H1 (cell line): Measurements from ENCODE around the gene GPR17. TPM values are rescaled to one million over a fixed set of nuclear protein-coding genes. Genes with fewer than 3 reads are reported as not detected.

ENCODE experiments used
- CTCF ChIA-PET: fragments of 300-600 bp; sonication (Branson Sonifier 250); formaldehyde crosslinking; loops from one replicate; lab custom pipeline; 2021; ENCODE audit not compliant: partially characterized antibody; lab: Charles Lee
- POLR2A ChIA-PET: fragments of 300-600 bp; sonication (Branson Sonifier 250); formaldehyde crosslinking; loops from one replicate; lab custom pipeline; 2021; ENCODE audit warnings: inconsistent platforms; ENCODE audit not compliant: partially characterized antibody; lab: Charles Lee
- DNase-seq, 2 experiments: peaks; one replicate each; pipeline versions ENCODE4 v3.0.0 to v3.0.0-alpha.2; 2010 to 2022; ENCODE audit warnings: low spot score in 2 of 2, low read depth in 1 of 2, mixed read lengths in 1 of 2
- FAIRE-seq: peaks from 2 replicates; lab custom pipeline; 2011; peaks lifted over from hg19 to GRCh38; lab: Jason Lieb, UNC
- H2AFZ ChIP-seq: 2 replicates; pipeline ENCODE4 v1.8.1; 2012; ENCODE audit warnings: low read length, inconsistent platforms
- H2AK5ac ChIP-seq: 2 replicates; pipeline ENCODE4 v1.6.1; 2013; ENCODE audit warnings: low read depth, low read length
- H2BK120ac ChIP-seq: replicated peaks from 2 replicates; pipeline ENCODE3; 2013; ENCODE audit warnings: low read depth, low read length, inconsistent platforms
- H2BK12ac ChIP-seq: 2 replicates; pipeline ENCODE4 v1.6.1; 2013; ENCODE audit warnings: low read depth, low read length
- H2BK15ac ChIP-seq: 2 replicates; pipeline ENCODE4 v1.6.1; 2013; ENCODE audit warnings: low read length
- H2BK20ac ChIP-seq: 2 replicates; pipeline ENCODE4 v1.6.1; 2013; ENCODE audit warnings: low read length
- H2BK5ac ChIP-seq: 2 replicates; pipeline ENCODE4 v1.6.1; 2013; ENCODE audit warnings: low read depth, low read length
- H3K14ac ChIP-seq: 2 replicates; pipeline ENCODE4 v1.6.1; 2013; ENCODE audit warnings: inconsistent platforms; ENCODE audit not compliant: insufficient read length
- H3K18ac ChIP-seq: 2 replicates; pipeline ENCODE4 v1.6.1; 2013; ENCODE audit warnings: low read length; ENCODE audit errors: extremely low read depth
- H3K23ac ChIP-seq: 2 replicates; pipeline ENCODE4 v1.6.1; 2013; ENCODE audit warnings: inconsistent platforms; ENCODE audit not compliant: insufficient read length
- H3K23me2 ChIP-seq: 2 replicates; pipeline ENCODE4 v1.6.1; 2013; ENCODE audit warnings: low read depth, low read length
- H3K27ac ChIP-seq: 2 replicates; pipeline ENCODE4 v1.6.1; 2011; ENCODE audit warnings: low read depth, low read length, inconsistent platforms
- H3K27me3 ChIP-seq, 4 experiments: replicated peaks in 1 of 4; 1 replicate in 1 of 4; 2 replicates in 3 of 4; pipeline versions ENCODE4 v1.6.1 to v1.8.1; 2011 to 2013; ENCODE audit warnings: low read length in 3 of 4, mild to moderate bottlenecking in 3 of 4, inconsistent platforms in 2 of 4, mixed read lengths in 2 of 4, moderate library complexity in 1 of 4; ENCODE audit not compliant: control insufficient read depth in 3 of 4, insufficient read depth in 3 of 4; ENCODE audit errors: extremely low read depth in 1 of 4
- H3K36me3 ChIP-seq, 4 experiments: 2 replicates each; pipeline versions ENCODE4 v1.6.1 to v1.8.1; 2011 to 2013; ENCODE audit warnings: mild to moderate bottlenecking in 4 of 4, low read length in 3 of 4, moderate library complexity in 2 of 4, control low read depth in 1 of 4, inconsistent platforms in 1 of 4; ENCODE audit not compliant: insufficient read depth in 4 of 4, control insufficient read depth in 2 of 4
- H3K4ac ChIP-seq: replicated peaks from 2 replicates; pipeline ENCODE3; 2013; ENCODE audit warnings: low read length, low read depth, mixed read lengths, inconsistent platforms; ENCODE audit not compliant: insufficient read length
- H3K4me1 ChIP-seq, 4 experiments: replicated peaks in 1 of 4; 1 replicate in 1 of 4; 2 replicates in 3 of 4; pipeline versions ENCODE4 v1.6.1 to v1.8.1; 2011 to 2013; ENCODE audit warnings: low read length in 3 of 4, inconsistent platforms in 2 of 4, mixed read lengths in 1 of 4; ENCODE audit not compliant: insufficient read depth in 4 of 4, control insufficient read depth in 3 of 4
- H3K4me2 ChIP-seq, 2 experiments: 2 replicates each; pipeline versions ENCODE4 v1.6.1 to v1.8.1; 2011 to 2013; ENCODE audit warnings: low read depth in 2 of 2, low read length in 2 of 2, control low read depth in 1 of 2, inconsistent platforms in 1 of 2, mild to moderate bottlenecking in 1 of 2; ENCODE audit not compliant: insufficient read depth in 1 of 2
- H3K4me3 ChIP-seq, 4 experiments: fragments of 200-600, 300-600 bp in 1 of 4; sonication (generic), shearing (Covaris generic), sonication (Bioruptor Twin) in 1 of 4; 2 replicates each; pipeline versions ENCODE4 v1.5.1 to v1.8.1; 2011 to 2016; ENCODE audit warnings: low read length in 4 of 4, low read depth in 3 of 4, control low read depth in 2 of 4, inconsistent platforms in 2 of 4, mild to moderate bottlenecking in 2 of 4, mixed read lengths in 1 of 4, moderate library complexity in 1 of 4; ENCODE audit not compliant: insufficient read depth in 2 of 4; ENCODE audit errors: extremely low read depth in 1 of 4
- H3K56ac ChIP-seq: replicated peaks from 2 replicates; pipeline ENCODE3; 2013; ENCODE audit warnings: low read depth, mild to moderate bottlenecking, mixed read lengths, low read length, inconsistent platforms; ENCODE audit not compliant: insufficient read length
- H3K79me1 ChIP-seq: 2 replicates; pipeline ENCODE4 v1.6.1; 2013; ENCODE audit warnings: low read depth, low read length, control low read depth
- H3K79me2 ChIP-seq, 2 experiments: 2 replicates each; pipeline versions ENCODE4 v1.6.1 to v1.8.1; 2012 to 2013; ENCODE audit warnings: low read length in 2 of 2, mild to moderate bottlenecking in 2 of 2, inconsistent platforms in 1 of 2; ENCODE audit not compliant: insufficient read depth in 2 of 2, control insufficient read depth in 1 of 2
- H3K9ac ChIP-seq, 4 experiments: replicated peaks in 1 of 4; 1 replicate in 1 of 4; 2 replicates in 3 of 4; pipeline versions ENCODE4 v1.6.1 to v1.8.1; 2011 to 2013; ENCODE audit warnings: low read depth in 3 of 4, low read length in 3 of 4, control low read depth in 2 of 4, mild to moderate bottlenecking in 2 of 4, moderate library complexity in 2 of 4, inconsistent platforms in 1 of 4; ENCODE audit errors: extremely low read depth in 1 of 4
- H3K9me3 ChIP-seq, 2 experiments: 2 replicates each; pipeline versions ENCODE4 v1.6.1 to v1.8.1; 2012 to 2013; ENCODE audit warnings: mild to moderate bottlenecking in 2 of 2, moderate library complexity in 2 of 2, control low read depth in 1 of 2, inconsistent platforms in 1 of 2, low read depth in 1 of 2, low read length in 1 of 2, mixed read lengths in 1 of 2; ENCODE audit not compliant: insufficient read depth in 2 of 2
- H4K20me1 ChIP-seq, 2 experiments: replicated peaks in 1 of 2; 2 replicates each; pipeline versions ENCODE3 to v1.8.1; 2011 to 2013; ENCODE audit warnings: inconsistent platforms in 2 of 2, low read length in 2 of 2, mild to moderate bottlenecking in 1 of 2; ENCODE audit not compliant: insufficient read depth in 2 of 2, control insufficient read depth in 1 of 2
- H4K5ac ChIP-seq: 2 replicates; pipeline ENCODE4 v1.6.1; 2013; ENCODE audit warnings: low read length, low read depth, mixed read lengths, inconsistent platforms; ENCODE audit not compliant: insufficient read length
- H4K8ac ChIP-seq: 2 replicates; pipeline ENCODE4 v1.8.0; 2013; ENCODE audit warnings: mild to moderate bottlenecking, moderate library complexity, low read length, inconsistent platforms; ENCODE audit not compliant: insufficient read depth; ENCODE audit errors: extremely low read depth
- H4K91ac ChIP-seq: replicated peaks from 2 replicates; pipeline ENCODE3; 2013; ENCODE audit warnings: low read length, mixed read lengths, inconsistent platforms; ENCODE audit not compliant: insufficient read length
- BCL11A ChIP-seq, 2 experiments: IDR thresholded peaks; one replicate each; pipeline ENCODE4 v1.6.1; 2011; ENCODE audit warnings: low read depth in 2 of 2, low read length in 2 of 2, mild to moderate bottlenecking in 2 of 2
- CHD2 ChIP-seq: IDR thresholded peaks from 2 replicates; pipeline ENCODE4 v1.6.1; 2012; ENCODE audit warnings: low read length, improper control_type of control experiment
- CREB1 ChIP-seq: IDR thresholded peaks from 2 replicates; pipeline ENCODE4 v1.6.1; 2012; ENCODE audit warnings: inconsistent platforms
- E2F6 ChIP-seq: IDR thresholded peaks from 2 replicates; pipeline ENCODE4 v1.6.1; 2012; ENCODE audit warnings: inconsistent platforms
- FOSL1 ChIP-seq: IDR thresholded peaks from 2 replicates; pipeline ENCODE4 v1.6.1; 2011; ENCODE audit warnings: mild to moderate bottlenecking, low read depth, low read length, moderate library complexity; ENCODE audit not compliant: insufficient read depth
- HDAC6 ChIP-seq: IDR thresholded peaks from one replicate; pipeline ENCODE4 v1.7.1; 2012; ENCODE audit warnings: low read depth, mild to moderate bottlenecking, inconsistent platforms, low read length, moderate library complexity
- KDM1A ChIP-seq: fragments of 200-600, 300-600 bp; sonication (generic); IDR thresholded peaks from 2 replicates; pipeline ENCODE4 v1.7.1; 2016; ENCODE audit warnings: mild to moderate bottlenecking, low read length, borderline replicate concordance
- NANOG ChIP-seq: IDR thresholded peaks from 2 replicates; pipeline ENCODE4 v1.6.1; 2011; ENCODE audit warnings: low read length, low read depth, mild to moderate bottlenecking, inconsistent platforms; ENCODE audit not compliant: insufficient read depth, poor library complexity, severe bottlenecking
- POU5F1 ChIP-seq: IDR thresholded peaks from 2 replicates; pipeline ENCODE4 v1.6.1; 2011; ENCODE audit warnings: low read depth, mild to moderate bottlenecking, low read length, moderate library complexity
- RFX5 ChIP-seq: IDR thresholded peaks from 2 replicates; pipeline ENCODE4 v1.6.1; 2011; ENCODE audit warnings: low read depth, low read length, improper control_type of control experiment, borderline replicate concordance
- RNF2 ChIP-seq: fragments of 200-900, 300-1000 bp; sonication (generic); IDR thresholded peaks from 2 replicates; pipeline ENCODE4 v1.7.1; 2016; ENCODE audit warnings: borderline replicate concordance, low read depth, mild to moderate bottlenecking, antibody characterized with exemption, low read length; ENCODE audit not compliant: poor library complexity, severe bottlenecking; ENCODE audit errors: missing control alignments
- RXRA ChIP-seq: IDR thresholded peaks from 2 replicates; pipeline ENCODE4 v1.6.1; 2011; ENCODE audit warnings: low read depth, mild to moderate bottlenecking, low read length, moderate library complexity; ENCODE audit not compliant: insufficient read depth
- SIRT6 ChIP-seq: IDR thresholded peaks from one replicate; pipeline ENCODE4 v1.7.1; 2012; ENCODE audit warnings: low read length, inconsistent platforms
- SP4 ChIP-seq: IDR thresholded peaks from 2 replicates; pipeline ENCODE4 v1.6.1; 2012; ENCODE audit warnings: low read length, inconsistent platforms
- WGBS, 2 experiments: shearing (Covaris generic) in 1 of 2; methylation state at CpG; one replicate each; pipeline versions ENCODE4 v1.1.6 to v1.1.7; 2013 to 2015; ENCODE audit warnings: low lambda C conversion rate in 2 of 2, mixed read lengths in 2 of 2, inconsistent platforms in 1 of 2, low coverage in 1 of 2, missing lambda C conversion rate in 1 of 2; ENCODE audit not compliant: insufficient replicate concordance in 2 of 2, insufficient coverage in 1 of 2, insufficient read length in 1 of 2; ENCODE audit errors: extremely low coverage in 1 of 2, missing lambda C conversion rate in 1 of 2; 5-methylcytosine and 5-hydroxymethylcytosine counted together
- polyA plus RNA-seq, 7 experiments: library from polyadenylated mRNA; depleted of rRNA in 3 of 7; stranded (reverse) in 5 of 7; unstranded in 2 of 7; fragments of >200 nt in 5 of 7; fragments of 200-250 nt in 2 of 7; gene quantifications; 1 replicate in 5 of 7; 2 replicates in 1 of 7; 4 replicates in 1 of 7; pipeline versions ENCODE4 v1.2.1 to v1.2.3, GENCODE V29; 2011 to 2013; ENCODE audit warnings: missing spikeins in 2 of 7, mixed read lengths in 2 of 7
- total RNA-seq: library from RNA; stranded (reverse); fragmentation: NEBNext Ultra II Directional; extraction: Animal tissue kit (Norgen Biotek cat#: 25700); gene quantifications from 2 replicates; pipeline ENCODE4 v1.2.1, GENCODE V29; 2021

The GPR17 gene
- total and polyA plus RNA-seq, 2 of the 8 experiments (the other 6 are each of a cell fraction or from before 2014, with no cell fraction given), result 0.03 TPM; not detected in 1

GRCh38 chr2:127604986-127605385 lies 41.0 kb upstream of the GPR17 start:
- no peak overlapping the region for H4K91ac ChIP-seq
- no peak overlapping the region for H3K56ac ChIP-seq
- no peak overlapping the region for H2AFZ ChIP-seq
- H3K4me2 ChIP-seq, result no peak overlapping the region
- H3K27me3 ChIP-seq, result peaks cover 0 to 2% (median 0%) of the 10 kb centered on the region in 4 experiments; a peak in 1 of 7 replicates
- no peak overlapping the region for H2BK15ac ChIP-seq
- no peaks in the 10 kb centered on the region for H3K79me1 ChIP-seq
- H2BK12ac ChIP-seq, result no peak overlapping the region
- no peak overlapping the region for H3K18ac ChIP-seq
- H2BK120ac ChIP-seq, result no peak overlapping the region
- FAIRE-seq, result no peak
- H3K23ac ChIP-seq, result no peak overlapping the region
- H3K4ac ChIP-seq, result no peak overlapping the region
- H2BK20ac ChIP-seq, result no peak overlapping the region
- H3K4me1 ChIP-seq, result no peaks in the 10 kb centered on the region
- H3K9me3 ChIP-seq, result no peaks in the 10 kb centered on the region; a peak in 1 of 4 replicates
- no peak overlapping the region for H2AK5ac ChIP-seq
- H3K27ac ChIP-seq, result no peak overlapping the region
- H3K14ac ChIP-seq, result no peak overlapping the region
- H3K4me3 ChIP-seq, result no peak overlapping the region
- H3K79me2 ChIP-seq, result no peaks in the 10 kb centered on the region
- ChIA-PET CTCF (interaction anchor here (0.6 to 8.1 kb wide), 8 partner anchors 11 to 225 kb away, joined by 3 to 54 read pairs (median 3); no protein-coding TSS in a partner anchor), POLR2A (no interaction called here)
- no peak for DNase-seq
- H3K9ac ChIP-seq, result no peak overlapping the region
- H4K8ac ChIP-seq, result no peak overlapping the region
- no peak overlapping the region for H4K5ac ChIP-seq
- H2BK5ac ChIP-seq, result no peak overlapping the region
- H3K36me3 ChIP-seq, result no peaks in the 10 kb centered on the region
- WGBS, 2 experiments, result 94% methylated on average over 8 of the region's 8 CpGs; no CpG with 5 or more reads in 1 of the 2 experiments
- no peaks in the 10 kb centered on the region for H4K20me1 ChIP-seq
- H3K23me2 ChIP-seq, result no peaks in the 10 kb centered on the region
- TF ChIP-seq CHD2 (no peak), RFX5 (no peak), KDM1A (no peak), RNF2 (no peak), FOSL1 (no peak), RXRA (no peak), CREB1 (no peak), E2F6 (no peak), POU5F1 (no peak), SP4 (no peak), NANOG (no peak), SIRT6 (no peak), HDAC6 (no peak), BCL11A (IDR thresholded peaks at IDR 0.05; ENCODE audit: low read depth in 2 of 2, low read length in 2 of 2) (no peak)
